ENCODE measurements around the gene ADGRG7.

ADGRG7 gene

GRCh38 chr3:100602506-100603444 is 6.6 kb upstream of the ADGRG7 start:
- DNase-seq, result peak; percentile 11

GRCh38 chr3:100603469-100603868 is 5.9 kb upstream of the ADGRG7 start:
- DNase-seq, result no peak

GRCh38 chr3:100605358-100605757 is 4.0 kb upstream of the ADGRG7 start:
- DNase-seq, result no peak

GRCh38 chr3:100606894-100607512 is 2.4 kb upstream of the ADGRG7 start:
- no peak for DNase-seq

GRCh38 chr3:100609963-100610362 is 562 bp downstream of the ADGRG7 start:
- no peak for DNase-seq

- DNase-seq, result no peak
Observed at GRCh38 chr3:100611221-100611620, 1.8 kb downstream of the ADGRG7 start.

- no peak for DNase-seq
Observed at GRCh38 chr3:100613721-100614390, 4.5 kb downstream of the ADGRG7 start.

GRCh38 chr3:100614941-100615340 is 5.5 kb downstream of the ADGRG7 start:
- no peak for DNase-seq

- DNase-seq, result no peak
Observed at GRCh38 chr3:100615684-100616083, 6.3 kb downstream of the ADGRG7 start.

GRCh38 chr3:100621251-100621650 is 11.8 kb downstream of the ADGRG7 start:
- DNase-seq, result no peak

GRCh38 chr3:100627491-100627890 is 18.1 kb downstream of the ADGRG7 start:
- no peak for DNase-seq

- DNase-seq, result no peak
Observed at GRCh38 chr3:100629421-100630127, 20.2 kb downstream of the ADGRG7 start.

- no peak for DNase-seq
Observed at GRCh38 chr3:100630664-100631063, 21.3 kb downstream of the ADGRG7 start.

- DNase-seq, result no peak
Observed at GRCh38 chr3:100631236-100631635, 21.8 kb downstream of the ADGRG7 start.

GRCh38 chr3:100634493-100635272 is 25.3 kb downstream of the ADGRG7 start:
- no peak for DNase-seq

- DNase-seq, result no peak
Observed at GRCh38 chr3:100635273-100635701, 25.9 kb downstream of the ADGRG7 start.

GRCh38 chr3:100637197-100637631 is 27.8 kb downstream of the ADGRG7 start:
- DNase-seq, result no peak

- no peak for DNase-seq
Observed at GRCh38 chr3:100640633-100641032, 31.2 kb downstream of the ADGRG7 start.

- DNase-seq, result peak; percentile 20
Observed at GRCh38 chr3:100641471-100642032, 32.2 kb downstream of the ADGRG7 start.

GRCh38 chr3:100645913-100646312 is 36.5 kb downstream of the ADGRG7 start:
- DNase-seq, result no peak

GRCh38 chr3:100647171-100647570 is 37.8 kb downstream of the ADGRG7 start:
- DNase-seq, result no peak

- no peak for DNase-seq
Observed at GRCh38 chr3:100647657-100648056, 38.3 kb downstream of the ADGRG7 start.

Measured in GF-D8 (cell line).